Ovary (tissue), 9 donors: ENCODE results near the gene FOXP3. TPM values are rescaled to one million over a fixed set of nuclear protein-coding genes. Genes with fewer than 3 reads are reported as not detected.

Experiments used
- DNase-seq, 5 donors: peaks; one replicate each; pipeline ENCODE4 v3.0.0-alpha.2; 2019 to 2020
- H3K27ac ChIP-seq, 2 donors: fragments of 200-600 bp; one replicate each; pipeline versions ENCODE4 v1.5.1 to v1.8.0; 2019 to 2022
- H3K27me3 ChIP-seq: fragments of 200-600 bp; one replicate; pipeline ENCODE4 v1.8.0; 2022
- H3K36me3 ChIP-seq: fragments of 200-600 bp; sonication (generic); one replicate; pipeline ENCODE4 v1.5.1; 2019
- H3K4me1 ChIP-seq: one replicate; pipeline ENCODE4 v1.8.1; 2013; ENCODE audit warnings: mild to moderate bottlenecking, moderate library complexity; ENCODE audit not compliant: insufficient read depth
- H3K4me3 ChIP-seq: fragments of 200-600 bp; sonication (generic); one replicate; pipeline ENCODE4 v1.5.1; 2017
- H3K9me3 ChIP-seq, 2 donors: fragments of 200-600 bp in 1 of 2; sonication (generic) in 1 of 2; one replicate each; pipeline versions ENCODE4 v1.5.1 to v1.8.1; 2013 to 2019; ENCODE audit warnings: mild to moderate bottlenecking in 1 of 2, moderate library complexity in 1 of 2
- CTCF ChIP-seq, 3 donors: fragments of 450-650 bp in 2 of 3; fragments of 200-600 bp in 1 of 3; IDR thresholded peaks; one replicate each; pipeline versions ENCODE4 v1.5.1 to v1.8.0; 2016 to 2022; ENCODE audit warnings: antibody characterized with exemption in 3 of 3, mild to moderate bottlenecking in 1 of 3
- EP300 ChIP-seq: sonication (generic); formaldehyde crosslinking; IDR thresholded peaks from one replicate; pipeline ENCODE4 v1.6.1; 2017; ENCODE audit warnings: antibody characterized with exemption
- POLR2A ChIP-seq: fragments of 450-650 bp; IDR thresholded peaks from one replicate; pipeline ENCODE4 v1.6.1; 2017; ENCODE audit warnings: antibody characterized with exemption, mild to moderate bottlenecking, moderate library complexity
- WGBS, 3 donors: extraction: QIAGEN DNeasy Blood & Tissue Kit in 1 of 3; methylation state at CpG; one replicate each; pipeline versions ENCODE4 v1.1.5 to v1.1.7; 2013 to 2017; 5-methylcytosine and 5-hydroxymethylcytosine counted together
- intact Hi-C, 4 donors: fragments of 100-400 bp; cut with DNase I; formaldehyde crosslinking; loops; one replicate each; pipeline versions ENCODE4 v1.11.0 to v1.15.1; 2022 to 2023
- polyA plus RNA-seq, 2 donors: library from polyadenylated mRNA; stranded (reverse); fragments of 200-250 nt in 1 of 2; fragments of 350-450 nt in 1 of 2; fragmentation: Illumina TruSeq in 1 of 2; extraction: RNeasy Lipid Tissue Mini Kit (QIAGEN cat#74804) in 1 of 2; gene quantifications; one replicate each; pipeline ENCODE4 v1.2.3, GENCODE V29; 2013 to 2014
- total RNA-seq, 7 donors: library from RNA; depleted of rRNA in 2 of 7; stranded (reverse); fragments of >200 nt in 2 of 7; fragmentation: NEBNext Ultra II Directional in 3 of 7; extraction: Animal tissue kit (Norgen Biotek cat#: 25700) in 3 of 7; gene quantifications; one replicate each; pipeline versions ENCODE4 v1.1.0 to v1.2.4, GENCODE V29; 2016 to 2023
- donor health status: DM: no; HTN: no; CAD: no; lungs with moderate emphysema.
- donor health status: DM: no; HTN: no; CAD: no.
- donor health status: Bipolar disorder and iron deficiency.
- donor health status: DM: yes; HTN: yes; CAD: no.
- donor health status: DM: no; HTN: no; CAD: no.
- donor health status: DM: yes; HTN: yes; CAD: no.

Gene FOXP3
- total and polyA plus RNA-seq, 9 donors: 0.10 to 0.60 (median 0.27) TPM; not detected in 3

GRCh38 chrX:49263631-49264030 lies 879 bp downstream of the FOXP3 start:
- no peak for TF ChIP-seq POLR2A
- TF ChIP-seq EP300: no peak
- TF ChIP-seq CTCF (IDR thresholded peaks at IDR 0.05): no peak
- Histone ChIP-seq H3K4me1 (no peaks in the 10 kb centered on the region), H3K4me3 (no peak overlapping the region), H3K9me3 (no peaks in the 10 kb centered on the region), H3K36me3 (no peaks in the 10 kb centered on the region), H3K27me3 (no peaks in the 10 kb centered on the region), H3K27ac (no peak overlapping the region)
- 74 to 84% (median 82%) methylated on average over 10 of the region's 10 CpGs for WGBS, 3 donors
- intact Hi-C loops: no loop called here
- DNase-seq: no peak

GRCh38 chrX:49262603-49263002 lies 1.9 kb downstream of the FOXP3 start:
- intact Hi-C loops: no loop called here
- TF ChIP-seq POLR2A (no peak), EP300 (no peak), CTCF (IDR thresholded peaks at IDR 0.05) (no peak)
- Histone ChIP-seq H3K4me3 (no peak overlapping the region), H3K27me3 (no peaks in the 10 kb centered on the region), H3K4me1 (no peaks in the 10 kb centered on the region), H3K36me3 (no peaks in the 10 kb centered on the region), H3K9me3 (no peaks in the 10 kb centered on the region), H3K27ac (no peak overlapping the region)
- DNase-seq: no peak
- 39 to 48% (median 44%) methylated on average over 1 of the region's 1 CpG for WGBS, 3 donors

- Histone ChIP-seq H3K36me3 (no peaks in the 10 kb centered on the region), H3K4me3 (no peak overlapping the region), H3K27me3 (no peaks in the 10 kb centered on the region), H3K4me1 (no peaks in the 10 kb centered on the region), H3K27ac (no peak overlapping the region), H3K9me3 (no peaks in the 10 kb centered on the region)
- 88 to 91% (median 88%) methylated on average over 17 of the region's 17 CpGs for WGBS, 3 donors
- intact Hi-C loops: no loop called here
- DNase-seq: no peak
- TF ChIP-seq POLR2A (no peak), CTCF (IDR thresholded peaks at IDR 0.05) (no peak), EP300 (no peak)
Observed at GRCh38 chrX:49260221-49260985, 4.1 kb downstream of the FOXP3 start.

DNA sequence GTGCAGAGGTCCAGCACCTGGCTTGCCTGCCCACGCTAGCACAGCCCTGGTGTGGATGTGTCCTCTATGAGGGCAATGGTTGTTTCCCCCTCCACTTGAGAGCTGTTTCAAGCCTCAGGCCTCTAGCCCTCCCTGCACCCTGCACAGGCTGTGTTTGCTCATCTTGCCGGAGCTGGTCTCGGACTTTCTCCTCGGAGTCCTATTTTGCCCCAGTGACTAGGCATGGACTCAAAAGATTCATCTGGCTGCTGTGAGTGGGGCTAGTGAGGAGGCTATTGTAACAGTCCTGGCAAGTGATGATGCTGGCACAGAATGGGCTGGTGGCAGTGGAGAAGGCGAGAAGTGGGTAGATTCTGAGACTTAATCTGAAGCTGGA lies 5.8 kb downstream of the FOXP3 start:
- Histone ChIP-seq H3K27me3 (no peaks in the 10 kb centered on the region), H3K4me1 (no peaks in the 10 kb centered on the region), H3K27ac (no peak overlapping the region), H3K4me3 (no peak overlapping the region), H3K9me3 (no peaks in the 10 kb centered on the region), H3K36me3 (no peaks in the 10 kb centered on the region)
- WGBS, 3 donors: 78 to 88% (median 83%) methylated on average over 5 of the region's 5 CpGs
- no peak for DNase-seq
- no peak for TF ChIP-seq POLR2A
- TF ChIP-seq EP300: no peak
- no peak for TF ChIP-seq CTCF (IDR thresholded peaks at IDR 0.05)
- intact Hi-C loops: no loop called here
